ENCODE results near the gene LDLRAD2. TPM values are rescaled to one million over a fixed set of nuclear protein-coding genes. Genes with fewer than 3 reads are reported as not detected.

LDLRAD2 gene
- total RNA-seq, 1 donor from 2014 or later: not detected

DNA sequence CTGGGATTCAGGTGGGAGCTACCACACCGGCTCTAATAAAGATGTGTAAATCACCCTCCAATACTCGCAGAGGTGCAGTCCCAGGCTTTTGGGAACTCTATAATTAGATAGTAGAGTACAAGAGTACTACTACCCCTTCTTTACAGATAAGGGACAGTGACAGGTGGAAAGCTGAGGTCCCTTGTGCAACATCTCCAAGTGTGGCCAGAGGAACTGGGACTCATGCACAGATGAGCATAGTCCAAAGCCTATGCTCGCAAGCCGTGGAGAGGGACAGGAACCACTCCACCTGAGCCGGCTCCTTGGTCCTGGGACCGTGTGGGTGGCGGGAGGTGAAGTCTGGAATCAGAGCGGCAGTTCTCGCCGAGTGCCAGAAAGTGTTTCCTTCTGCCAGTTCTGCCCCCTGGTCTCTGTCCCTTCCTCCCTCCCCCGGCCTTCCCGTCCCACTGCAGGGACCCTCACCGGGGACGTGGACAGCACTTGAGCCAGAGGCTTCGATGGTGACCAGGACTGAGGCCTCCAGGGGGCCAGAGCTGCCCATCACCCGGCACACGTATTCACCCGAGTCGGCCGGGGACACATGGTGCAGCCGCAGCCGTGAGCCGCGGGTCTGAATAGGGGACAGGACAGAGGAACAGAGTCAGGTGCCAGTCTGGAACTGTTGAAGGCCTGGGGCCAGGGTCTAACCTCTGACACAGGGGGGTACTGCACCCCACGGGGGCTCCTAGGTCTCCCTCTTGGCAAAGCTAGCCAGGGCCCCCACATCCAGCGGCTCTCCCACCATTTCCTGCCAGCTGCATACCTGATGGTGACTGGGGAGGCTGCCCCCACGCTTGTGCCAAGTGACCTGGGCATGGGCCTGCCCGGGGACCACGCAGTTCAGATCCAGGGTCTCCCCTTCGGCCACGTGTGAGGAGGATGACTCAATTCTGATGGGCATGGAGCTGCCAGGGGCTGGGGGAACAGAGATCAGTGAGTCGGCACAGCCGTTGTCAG, 33.9 kb downstream of the LDLRAD2 start:
- Histone ChIP-seq H3K36me3 (peaks cover 0 to 98% of the 10 kb centered on the region in 2 donors), H3K9me3 (no peaks in the 10 kb centered on the region), H3K4me3 (no peak overlapping the region), H3K4me1 (no peaks in the 10 kb centered on the region), H3K27ac (no peak overlapping the region), H3K27me3 (no peaks in the 10 kb centered on the region)
- TF ChIP-seq, protein P1, sequence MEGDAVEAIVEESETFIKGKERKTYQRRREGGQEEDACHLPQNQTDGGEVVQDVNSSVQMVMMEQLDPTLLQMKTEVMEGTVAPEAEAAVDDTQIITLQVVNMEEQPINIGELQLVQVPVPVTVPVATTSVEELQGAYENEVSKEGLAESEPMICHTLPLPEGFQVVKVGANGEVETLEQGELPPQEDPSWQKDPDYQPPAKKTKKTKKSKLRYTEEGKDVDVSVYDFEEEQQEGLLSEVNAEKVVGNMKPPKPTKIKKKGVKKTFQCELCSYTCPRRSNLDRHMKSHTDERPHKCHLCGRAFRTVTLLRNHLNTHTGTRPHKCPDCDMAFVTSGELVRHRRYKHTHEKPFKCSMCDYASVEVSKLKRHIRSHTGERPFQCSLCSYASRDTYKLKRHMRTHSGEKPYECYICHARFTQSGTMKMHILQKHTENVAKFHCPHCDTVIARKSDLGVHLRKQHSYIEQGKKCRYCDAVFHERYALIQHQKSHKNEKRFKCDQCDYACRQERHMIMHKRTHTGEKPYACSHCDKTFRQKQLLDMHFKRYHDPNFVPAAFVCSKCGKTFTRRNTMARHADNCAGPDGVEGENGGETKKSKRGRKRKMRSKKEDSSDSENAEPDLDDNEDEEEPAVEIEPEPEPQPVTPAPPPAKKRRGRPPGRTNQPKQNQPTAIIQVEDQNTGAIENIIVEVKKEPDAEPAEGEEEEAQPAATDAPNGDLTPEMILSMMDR (IDR thresholded peaks at IDR 0.05): no peak
- no peak for TF ChIP-seq POLR2A (IDR thresholded peaks at IDR 0.05)
- TF ChIP-seq POLR2AphosphoS5 (IDR thresholded peaks at IDR 0.05; ENCODE audit: insufficient read depth in 1 of 2, low read depth in 1 of 2): no peak
- no peak for DNase-seq (ENCODE audit: extremely low spot score in 2 of 2)
- intact Hi-C loops (cut with DNase I): no loop called here

DNA sequence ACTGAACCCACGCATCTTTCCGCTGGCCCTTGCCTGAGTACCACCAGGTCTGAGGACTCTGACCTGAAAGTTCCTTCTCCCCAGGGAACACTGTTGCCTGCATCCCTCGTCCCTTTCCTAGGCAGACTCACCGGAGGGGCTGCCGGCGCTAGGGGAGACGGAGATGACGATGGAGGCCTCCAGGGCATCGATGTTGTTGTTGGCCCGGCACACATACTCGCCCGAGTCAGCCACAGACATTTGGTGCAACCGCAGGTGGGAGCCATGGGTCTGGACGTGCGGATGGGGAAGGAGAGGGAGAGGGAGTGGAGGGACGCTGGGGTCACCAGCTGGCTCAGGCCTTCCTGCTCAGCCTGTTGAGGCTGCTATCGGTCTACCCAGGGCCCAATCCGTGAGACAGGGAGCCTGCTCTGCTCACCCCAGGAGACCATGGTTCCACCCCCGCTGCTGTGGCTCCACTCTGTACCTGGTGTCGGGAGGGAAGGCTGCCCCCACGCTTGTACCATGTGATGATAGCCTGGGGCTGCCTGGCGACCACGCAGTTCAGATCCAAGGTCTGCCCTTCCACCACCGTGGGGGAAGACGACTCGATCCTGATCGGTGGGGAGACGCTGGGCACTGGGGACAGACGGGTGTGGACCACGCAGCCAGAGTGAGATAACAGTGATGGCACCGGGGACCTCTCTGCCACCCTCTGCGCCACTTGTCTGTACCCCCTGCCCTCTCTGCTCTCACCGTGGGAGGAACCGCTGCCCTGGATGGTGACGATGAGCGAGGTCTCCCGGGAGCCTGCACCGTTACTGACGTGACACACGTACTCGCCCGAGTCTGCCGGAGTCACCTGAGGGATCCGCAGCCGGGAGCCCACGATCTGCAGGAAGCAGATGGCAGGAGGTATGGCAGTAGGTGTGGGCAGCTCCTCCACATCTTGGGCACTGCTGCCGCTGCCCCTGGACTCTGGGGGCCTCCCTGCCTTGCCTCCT, 35.4 kb downstream of the LDLRAD2 start:
- peaks cover 0 to 98% of the 10 kb centered on the region in 2 donors for H3K36me3 ChIP-seq
- H3K27me3 ChIP-seq: no peaks in the 10 kb centered on the region
- no peak for DNase-seq (ENCODE audit: extremely low spot score in 2 of 2)
- no peaks in the 10 kb centered on the region for H3K9me3 ChIP-seq
- H3K4me3 ChIP-seq: no peak overlapping the region
- intact Hi-C loops (cut with DNase I): no loop called here
- TF ChIP-seq POLR2AphosphoS5 (IDR thresholded peaks at IDR 0.05; ENCODE audit: insufficient read depth in 1 of 2, low read depth in 1 of 2) (no peak), POLR2A (IDR thresholded peaks at IDR 0.05) (no peak)
- TF ChIP-seq, protein P1 (IDR thresholded peaks at IDR 0.05): no peak
- H3K4me1 ChIP-seq: no peaks in the 10 kb centered on the region
- H3K27ac ChIP-seq: no peak overlapping the region

- Histone ChIP-seq H3K9me3 (no peaks in the 10 kb centered on the region), H3K27ac (no peak overlapping the region), H3K36me3 (peaks cover 0 to 96% of the 10 kb centered on the region in 2 donors), H3K4me1 (no peaks in the 10 kb centered on the region), H3K4me3 (no peak overlapping the region), H3K27me3 (no peaks in the 10 kb centered on the region)
- intact Hi-C loops (cut with DNase I): no loop called here
- TF ChIP-seq, protein P1 (IDR thresholded peaks at IDR 0.05): no peak
- no peak for TF ChIP-seq POLR2A (IDR thresholded peaks at IDR 0.05)
- no peak for TF ChIP-seq POLR2AphosphoS5 (IDR thresholded peaks at IDR 0.05; ENCODE audit: insufficient read depth in 1 of 2, low read depth in 1 of 2)
- DNase-seq (ENCODE audit: extremely low spot score in 2 of 2): no peak
Observed at GRCh38 chr1:21848524-21849174, 36.6 kb downstream of the LDLRAD2 start.

DNA sequence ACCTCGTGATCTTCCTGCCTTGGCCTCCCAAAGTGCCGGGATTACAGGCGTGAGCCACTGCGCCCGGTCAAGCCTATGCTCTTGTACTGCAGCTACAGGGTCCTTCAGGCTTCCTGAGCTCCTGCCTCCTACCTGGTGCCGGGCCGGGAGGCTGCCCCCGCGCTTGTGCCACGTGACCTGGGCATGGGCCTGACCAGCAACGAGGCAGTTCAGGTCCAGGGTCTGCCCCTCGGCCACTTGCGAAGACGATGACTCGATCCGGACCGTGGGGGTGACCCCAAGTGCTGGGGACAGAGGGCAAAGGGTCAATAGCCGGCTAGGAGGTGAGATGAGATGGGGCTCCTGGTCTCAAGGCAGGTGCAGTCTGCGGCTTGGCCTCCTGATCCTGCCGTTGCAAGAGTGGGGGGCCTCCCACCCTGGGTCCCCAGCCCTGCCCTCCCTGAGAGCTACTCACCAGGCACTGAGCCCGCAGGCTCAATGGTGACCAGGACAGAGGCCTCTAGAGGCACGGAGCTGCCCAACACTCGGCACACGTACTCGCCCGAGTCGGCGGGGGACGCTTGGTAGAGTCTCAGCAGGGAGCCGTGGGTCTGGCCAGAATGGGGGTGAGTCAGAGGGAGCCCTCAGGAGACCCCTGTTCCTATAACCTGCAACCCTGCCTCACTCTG, 38.0 kb downstream of the LDLRAD2 start:
- intact Hi-C loops (cut with DNase I): no loop called here
- H3K9me3 ChIP-seq: no peaks in the 10 kb centered on the region
- no peaks in the 10 kb centered on the region for H3K27me3 ChIP-seq
- H3K4me3 ChIP-seq: no peak overlapping the region
- TF ChIP-seq, protein P1 (IDR thresholded peaks at IDR 0.05): no peak
- TF ChIP-seq POLR2A (IDR thresholded peaks at IDR 0.05): no peak
- no peak for TF ChIP-seq POLR2AphosphoS5 (IDR thresholded peaks at IDR 0.05; ENCODE audit: insufficient read depth in 1 of 2, low read depth in 1 of 2)
- no peaks in the 10 kb centered on the region for H3K4me1 ChIP-seq
- no peak overlapping the region for H3K27ac ChIP-seq
- DNase-seq (ENCODE audit: extremely low spot score in 2 of 2): no peak
- peaks cover 0 to 91% of the 10 kb centered on the region in 2 donors for H3K36me3 ChIP-seq

All from vagina (tissue), 2 donors.